Measurements from ENCODE around the gene ZNRF1.

The ZNRF1 gene

GRCh38 chr16:75102595-75102994 lies 103.8 kb downstream of the ZNRF1 start:
- DNase-seq, result no peak

DNA sequence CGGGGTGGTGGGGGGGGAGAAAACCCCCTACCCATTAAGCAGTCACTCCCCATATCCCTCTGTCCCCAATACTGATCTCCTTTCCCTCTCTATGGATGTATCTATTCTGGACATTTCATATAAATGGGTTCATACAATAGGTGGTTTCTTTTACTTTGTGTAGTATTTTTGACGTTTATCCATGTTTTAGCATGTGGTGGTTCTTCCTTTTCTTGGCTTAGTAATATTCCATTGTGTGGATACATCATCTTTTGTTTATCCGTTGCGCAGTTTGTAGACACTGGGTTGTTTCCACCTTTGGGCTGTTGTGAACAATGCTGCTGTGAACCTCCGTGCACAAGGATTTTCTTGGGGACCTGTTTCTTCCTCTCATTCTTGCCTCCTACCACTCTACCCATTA lies 105.2 kb downstream of the ZNRF1 start:
- DNase-seq, result no peak

GRCh38 chr16:75104836-75105235 lies 106.0 kb downstream of the ZNRF1 start:
- DNase-seq, result no peak

- peak; percentile 11 for DNase-seq
Measured at GRCh38 chr16:75105306-75106061, 106.7 kb downstream of the ZNRF1 start.

GRCh38 chr16:75106351-75107274 lies 107.8 kb downstream of the ZNRF1 start:
- no peak for DNase-seq

- DNase-seq, result no peak
Measured at GRCh38 chr16:75107505-75107904, 108.7 kb downstream of the ZNRF1 start.

DNA sequence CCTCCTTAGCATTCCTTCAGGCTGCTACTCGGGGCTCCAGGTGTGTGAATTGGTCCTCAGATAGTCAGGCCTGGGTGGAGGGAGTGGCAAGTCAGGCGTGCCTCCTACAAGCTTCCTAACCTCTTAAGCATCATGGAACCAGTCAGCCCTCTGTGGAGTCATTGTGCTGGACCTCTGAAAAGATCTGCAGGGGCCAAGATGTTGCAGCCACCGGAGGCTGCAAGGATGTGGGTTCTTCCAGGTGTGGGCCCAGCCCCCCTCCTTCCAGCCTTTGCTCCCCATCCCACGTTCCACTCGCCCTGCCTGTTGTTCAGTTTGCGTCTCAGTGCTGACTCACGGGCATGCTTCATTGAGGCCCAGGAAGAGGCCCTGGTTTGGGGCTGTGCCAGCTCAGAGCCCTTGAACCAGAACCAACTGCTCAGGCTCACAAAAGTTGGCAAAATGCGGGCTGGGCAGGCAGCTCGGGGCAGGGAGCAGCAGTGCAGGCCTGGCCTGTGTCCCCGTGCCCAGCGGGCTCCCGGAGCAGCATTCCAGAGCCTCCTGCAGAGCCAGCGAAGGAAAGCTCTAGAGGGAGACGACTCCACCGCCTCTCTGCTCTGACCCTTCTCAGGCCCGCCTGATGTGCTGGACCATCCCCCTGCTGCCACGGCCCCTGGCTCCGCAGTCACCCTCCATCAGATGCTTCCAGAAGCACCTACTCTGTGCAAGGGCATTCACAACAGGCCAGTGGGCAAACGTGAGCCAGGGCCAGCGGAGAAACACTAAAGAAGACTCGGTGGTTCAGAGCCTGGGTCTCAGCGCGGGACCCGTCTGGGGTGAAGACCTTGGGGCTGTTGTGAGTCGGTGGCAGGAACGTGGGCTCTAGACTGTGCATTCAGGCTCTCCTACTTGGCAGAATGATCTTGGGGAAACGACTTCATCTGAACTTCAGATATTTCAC lies 110.2 kb downstream of the ZNRF1 start:
- no peak for DNase-seq

DNA sequence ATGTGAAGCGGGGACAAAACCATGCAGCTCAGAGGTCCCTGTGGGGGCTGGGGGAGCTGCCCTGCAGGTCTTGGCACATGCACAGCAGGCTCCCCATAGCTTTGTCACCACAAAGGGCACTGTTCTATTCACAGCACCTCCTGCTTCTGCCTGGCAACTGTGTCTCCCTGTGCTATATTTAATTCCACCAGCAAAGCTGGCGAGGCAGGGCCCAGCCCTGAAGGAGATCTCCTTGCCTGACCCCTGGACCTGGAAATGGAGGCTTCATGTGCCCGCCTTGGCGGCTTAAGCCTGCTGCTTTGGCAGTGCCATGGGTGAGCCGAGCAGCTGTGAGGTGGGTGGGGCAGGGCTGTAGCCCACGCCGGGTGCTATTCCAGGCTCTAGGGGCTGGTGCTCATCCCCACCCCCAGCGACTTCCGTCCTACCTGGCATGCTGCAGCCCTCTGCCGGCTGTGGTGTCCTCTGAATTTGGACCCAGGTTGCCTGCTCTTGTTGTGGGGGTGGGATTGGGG lies 111.0 kb downstream of the ZNRF1 start:
- no peak for DNase-seq

GRCh38 chr16:75110637-75111513 lies 112.1 kb downstream of the ZNRF1 start:
- peak; percentile 69 for DNase-seq

- DNase-seq, result no peak
Measured at GRCh38 chr16:75111514-75111940, 112.7 kb downstream of the ZNRF1 start.

GRCh38 chr16:75111961-75112733 lies 113.3 kb downstream of the ZNRF1 start:
- no peak for DNase-seq

DNA sequence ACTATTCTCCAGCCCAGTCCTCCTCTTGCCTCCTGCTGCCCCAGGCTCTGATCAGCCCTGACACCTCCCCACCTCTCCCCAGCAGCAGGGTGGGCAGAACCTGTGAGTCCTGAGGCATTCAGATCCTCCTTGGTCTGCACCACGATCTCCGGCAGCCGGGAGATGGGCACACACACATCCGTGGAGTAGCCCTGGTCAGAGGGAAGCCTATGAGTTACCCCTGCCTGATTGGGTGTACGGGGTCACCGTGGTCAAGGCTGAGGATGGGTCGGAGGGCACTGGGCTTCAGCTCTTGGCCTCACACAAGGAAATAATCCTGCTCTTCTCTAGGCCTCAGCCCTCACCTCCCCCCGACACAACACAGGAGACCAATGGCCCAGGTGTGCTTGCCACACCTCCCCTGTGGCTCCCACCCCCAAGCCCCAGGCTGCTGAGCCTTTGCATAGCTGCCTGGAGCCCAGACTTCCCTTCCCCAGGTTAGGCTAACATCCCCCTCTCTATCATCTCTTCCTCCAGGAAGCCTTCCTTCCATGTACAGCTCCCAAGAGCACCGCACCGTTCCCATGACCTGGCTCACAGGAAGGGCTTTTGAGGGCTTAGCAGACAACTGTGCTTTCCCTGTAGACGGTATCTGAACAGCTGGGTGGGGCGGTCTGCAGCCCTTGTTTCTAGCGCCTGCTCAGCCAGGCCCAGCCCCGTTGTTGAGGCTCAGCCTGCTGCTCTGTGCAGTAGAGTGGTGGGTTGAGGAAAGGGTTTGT lies 114.1 kb downstream of the ZNRF1 start:
- no peak for DNase-seq

GRCh38 chr16:75113541-75114121 lies 114.8 kb downstream of the ZNRF1 start:
- no peak for DNase-seq

DNA sequence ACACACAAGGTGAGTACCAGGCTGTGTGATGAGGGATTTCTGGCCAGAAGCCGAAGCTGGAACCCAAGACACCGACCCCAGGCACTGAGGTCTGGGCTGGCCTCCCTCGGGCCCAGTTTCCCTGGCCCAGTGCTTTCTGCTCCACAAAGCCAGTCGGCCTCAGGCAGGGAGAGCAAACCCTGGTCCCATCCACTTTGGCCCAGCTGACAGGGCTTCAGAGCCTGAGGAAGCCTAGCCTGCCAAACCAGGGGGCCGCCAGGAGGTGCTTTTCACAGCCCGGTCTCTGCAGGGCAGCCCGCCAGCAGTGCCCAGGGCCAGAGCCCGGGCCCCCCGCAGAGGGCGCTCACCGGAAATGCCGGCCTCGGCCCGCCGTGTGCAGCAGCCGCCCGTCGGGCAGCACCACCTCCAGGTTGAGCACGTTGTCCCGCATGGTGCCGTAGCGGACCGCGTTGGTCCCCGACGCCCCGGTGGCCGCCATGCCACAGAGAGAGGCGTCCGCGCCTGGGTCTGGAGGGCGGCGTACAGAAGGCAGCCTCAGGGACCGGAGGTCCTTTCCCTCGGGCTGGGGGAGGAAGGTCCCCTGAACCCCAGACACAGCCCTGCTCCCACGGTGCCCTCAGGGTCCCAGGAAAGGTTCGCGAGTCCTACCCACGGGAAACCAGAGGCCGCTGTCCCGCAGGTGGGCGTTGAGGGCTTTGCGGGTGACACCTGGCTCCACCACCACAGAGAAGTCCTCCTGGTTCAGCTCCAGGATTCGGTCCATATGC lies 115.5 kb downstream of the ZNRF1 start:
- DNase-seq, result no peak

- no peak for DNase-seq
Measured at GRCh38 chr16:75114946-75115825, 116.4 kb downstream of the ZNRF1 start.

DNA sequence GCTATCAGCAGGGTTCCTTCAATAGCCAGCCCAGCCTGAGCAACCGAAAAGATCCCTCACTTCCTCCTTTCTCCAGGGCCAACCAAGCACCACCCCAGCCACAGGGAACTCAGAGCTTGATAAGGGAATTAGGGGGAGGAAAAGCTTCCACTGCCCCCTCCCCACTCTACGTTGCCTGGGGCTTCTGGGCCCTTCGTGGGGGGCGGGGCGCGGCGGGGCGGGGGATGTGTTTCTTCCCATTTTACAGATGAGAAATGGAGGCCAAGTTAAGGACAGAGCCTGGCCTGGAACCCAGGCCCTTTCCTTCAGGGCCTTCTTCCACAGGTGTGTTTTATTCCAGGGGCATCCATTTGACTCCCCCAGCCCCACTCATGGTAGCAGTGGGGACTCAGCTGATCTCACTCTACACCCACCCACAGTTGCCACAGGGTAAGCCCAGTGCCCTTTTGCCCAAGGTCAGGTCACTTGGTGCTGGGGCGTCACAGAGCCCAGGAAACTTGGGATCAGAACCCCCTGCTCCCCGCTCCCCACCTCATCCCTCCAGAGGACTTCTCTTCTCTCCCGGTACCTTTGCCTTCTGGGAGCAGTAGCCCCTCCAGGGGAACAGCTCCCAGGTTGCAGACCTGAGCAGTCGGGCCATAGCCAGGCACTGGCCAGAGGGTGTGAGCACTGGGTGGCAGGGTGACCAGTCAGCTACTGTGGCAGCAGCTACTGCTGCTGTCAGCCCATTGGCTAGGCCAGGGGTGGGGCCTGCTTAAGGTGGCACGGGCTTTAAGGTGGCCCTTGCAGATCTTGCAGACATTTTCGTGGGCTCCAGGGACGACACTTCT lies 117.5 kb downstream of the ZNRF1 start, which contains the start of gene LDHD:
TSS of gene LDHD (minus strand) at position 700 of the 830 bp plus-strand sequence. CDS start at position 640, 60 bp downstream.
- no peak for DNase-seq

DNA sequence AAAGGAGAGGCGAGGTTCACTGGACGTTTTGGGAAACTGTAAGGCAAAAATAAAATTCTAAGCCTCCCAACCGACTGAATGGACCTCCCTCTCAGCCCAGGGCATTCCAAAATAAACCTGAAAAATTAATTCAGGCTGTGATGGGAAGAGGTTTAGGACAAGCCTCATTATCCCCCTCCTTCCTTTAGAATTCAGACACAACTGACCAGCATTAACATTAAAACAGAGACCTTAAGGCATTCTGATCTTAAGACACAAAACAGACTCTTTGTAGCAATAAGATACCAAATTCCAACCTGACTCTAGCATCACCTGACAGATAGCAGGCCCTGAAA lies 118.1 kb downstream of the ZNRF1 start:
- DNase-seq, result no peak
